NCI-H187 (cell line): Measurements from ENCODE around the gene CRTC1.
A peak's percentile ranks its signal among the peaks of the same experiment; 100 is the strongest.

Experiments used
- DNase-seq, 2 experiments: peaks; one replicate each; lab custom pipeline; 2025; lab: John Stamatoyannopoulos, UW

CRTC1 gene

GRCh38 chr19:18746401-18747325 is 63.2 kb downstream of the CRTC1 start:
- DNase-seq = no peak

GRCh38 chr19:18749362-18750231 is 66.1 kb downstream of the CRTC1 start:
- no peak for DNase-seq

DNA sequence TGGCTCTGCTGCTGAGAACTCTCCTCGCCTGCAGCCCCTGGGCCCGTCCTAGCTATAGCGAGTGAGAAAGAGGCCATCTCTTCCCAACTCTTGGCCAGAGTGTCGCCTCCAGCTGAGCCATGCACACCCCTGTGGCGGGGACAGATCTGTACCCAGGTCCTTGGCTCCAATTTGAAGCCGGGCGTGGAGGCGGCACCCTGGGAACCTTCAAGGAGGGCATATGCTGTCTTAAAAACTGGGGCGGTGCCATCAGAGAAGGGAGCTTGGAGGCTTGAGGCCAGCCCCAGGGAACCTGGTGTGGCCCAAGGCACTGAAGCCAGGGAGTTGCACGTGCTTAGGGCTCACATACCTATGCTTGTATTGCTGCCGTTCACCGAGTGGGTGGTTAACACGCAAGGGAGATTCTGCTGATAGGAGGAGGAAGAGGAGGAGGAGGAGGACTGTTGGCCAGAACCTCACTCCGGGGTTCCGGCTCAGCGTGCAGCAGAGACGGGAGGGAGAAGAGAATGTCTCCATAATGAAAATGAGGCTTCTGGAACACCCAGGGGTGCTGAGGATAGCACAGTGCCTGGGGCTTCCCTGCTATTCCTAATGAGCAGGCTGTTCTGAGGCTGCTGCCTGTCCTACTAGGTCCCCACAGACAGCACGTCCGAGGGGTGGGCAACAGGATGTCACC is 67.0 kb downstream of the CRTC1 start:
- DNase-seq = no peak

DNA sequence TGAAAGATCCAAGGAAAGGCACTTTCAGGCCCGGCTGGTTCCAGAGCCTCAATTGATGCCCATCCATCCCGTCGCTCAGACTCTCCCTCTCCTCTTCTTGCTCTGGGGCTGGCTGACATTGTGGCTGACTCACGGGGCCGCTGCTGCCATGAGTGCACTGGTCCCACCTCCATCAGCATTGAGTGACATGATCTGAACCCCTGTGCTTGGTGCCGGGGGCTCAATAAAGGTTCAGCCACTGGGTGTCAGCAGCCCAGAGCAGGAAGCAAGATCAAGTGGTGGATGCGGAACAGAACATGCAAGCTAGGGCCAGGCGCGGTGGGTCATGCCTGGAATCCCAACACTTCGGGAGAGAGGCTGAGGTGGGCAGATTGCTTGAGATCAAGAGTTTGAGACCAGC is 68.1 kb downstream of the CRTC1 start:
- no peak for DNase-seq

DNA sequence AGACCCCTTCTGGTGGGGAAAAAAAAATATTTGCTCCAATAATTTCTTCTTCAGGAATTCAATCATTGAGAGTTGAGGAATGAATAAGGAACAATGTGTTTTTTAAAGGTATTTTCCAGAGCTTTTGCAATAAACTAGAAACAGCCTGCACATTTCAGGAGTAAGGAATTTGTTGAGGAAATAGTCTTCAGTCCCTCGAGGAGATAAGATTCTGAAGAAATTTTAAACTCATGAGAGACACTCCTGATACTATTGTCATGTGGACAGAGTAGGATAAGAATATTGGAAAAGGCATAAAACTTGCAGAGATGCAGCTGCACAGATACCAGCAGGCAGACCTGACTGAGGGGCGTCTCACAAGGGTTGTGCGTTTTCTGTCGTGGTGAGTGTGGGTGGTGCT is 71.0 kb downstream of the CRTC1 start:
- no peak for DNase-seq

DNA sequence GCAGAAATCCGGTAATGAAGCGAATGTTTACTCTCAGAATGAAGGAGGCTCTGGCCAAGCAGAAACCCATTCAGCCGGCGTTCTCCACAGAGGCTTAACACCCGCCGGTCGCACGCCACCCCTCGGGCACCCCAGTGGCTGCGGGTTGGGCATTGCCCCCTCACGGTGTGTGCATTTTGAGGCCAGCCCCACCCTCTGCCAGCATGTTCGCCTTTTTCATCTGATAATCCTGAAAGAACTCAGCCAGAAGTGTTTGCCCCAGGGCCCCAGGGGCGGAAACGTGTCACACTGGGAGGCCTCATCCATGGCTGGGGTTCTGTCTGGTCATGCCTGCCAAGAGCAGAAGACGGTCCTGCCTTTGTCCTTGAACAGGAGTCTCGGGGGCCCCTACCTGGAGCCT is 73.4 kb downstream of the CRTC1 start:
- no peak for DNase-seq

- no peak for DNase-seq
Measured at GRCh38 chr19:18759304-18759994, 76.0 kb downstream of the CRTC1 start.

- DNase-seq = no peak
Measured at GRCh38 chr19:18759995-18760426, 76.5 kb downstream of the CRTC1 start.

DNA sequence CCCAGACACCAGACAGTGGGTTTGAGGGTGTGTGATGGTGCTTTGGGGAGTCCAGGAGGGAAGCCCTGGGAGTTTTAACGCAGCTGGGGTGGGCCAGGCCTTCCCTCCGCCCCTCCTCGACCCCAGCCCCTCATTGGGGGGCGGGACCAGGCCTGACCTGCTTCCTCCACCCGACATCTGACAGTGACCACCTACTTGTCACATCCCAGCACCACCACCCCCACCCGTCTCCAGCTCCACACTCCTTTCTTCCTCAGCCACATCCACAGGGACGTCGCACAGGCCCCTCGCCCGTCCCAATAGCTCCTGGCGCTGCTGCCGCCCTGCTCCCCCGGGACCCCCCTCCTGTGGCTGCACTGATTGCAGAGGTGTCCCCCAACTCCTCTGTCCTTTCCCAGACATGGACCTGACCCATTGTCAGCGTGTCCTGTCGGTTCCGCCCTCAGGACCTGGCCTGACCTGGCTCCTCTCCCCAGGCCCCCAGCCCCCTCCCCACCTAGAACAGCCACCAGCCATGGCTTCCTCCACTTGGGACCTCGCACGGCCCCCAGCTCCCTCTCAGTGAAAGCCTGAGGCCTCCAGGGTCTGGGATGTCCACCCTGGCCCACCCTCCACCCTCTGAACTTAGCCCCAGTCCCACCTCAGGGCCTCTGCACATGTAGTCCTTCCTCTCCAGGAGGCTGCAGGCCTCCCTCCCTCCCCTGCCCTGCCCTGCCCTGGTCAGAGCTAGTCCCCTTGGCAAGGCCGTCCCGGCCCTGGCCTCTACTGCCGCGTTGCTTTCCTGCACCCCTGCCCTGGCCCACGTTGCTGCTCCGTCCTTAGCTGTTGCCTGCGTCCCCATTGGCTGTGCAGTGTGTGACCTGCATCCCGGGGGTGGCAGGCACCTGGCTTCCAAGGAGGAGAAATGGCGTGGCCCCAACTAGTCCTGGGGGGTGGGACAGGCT is 77.2 kb downstream of the CRTC1 start:
- no peak for DNase-seq

DNA sequence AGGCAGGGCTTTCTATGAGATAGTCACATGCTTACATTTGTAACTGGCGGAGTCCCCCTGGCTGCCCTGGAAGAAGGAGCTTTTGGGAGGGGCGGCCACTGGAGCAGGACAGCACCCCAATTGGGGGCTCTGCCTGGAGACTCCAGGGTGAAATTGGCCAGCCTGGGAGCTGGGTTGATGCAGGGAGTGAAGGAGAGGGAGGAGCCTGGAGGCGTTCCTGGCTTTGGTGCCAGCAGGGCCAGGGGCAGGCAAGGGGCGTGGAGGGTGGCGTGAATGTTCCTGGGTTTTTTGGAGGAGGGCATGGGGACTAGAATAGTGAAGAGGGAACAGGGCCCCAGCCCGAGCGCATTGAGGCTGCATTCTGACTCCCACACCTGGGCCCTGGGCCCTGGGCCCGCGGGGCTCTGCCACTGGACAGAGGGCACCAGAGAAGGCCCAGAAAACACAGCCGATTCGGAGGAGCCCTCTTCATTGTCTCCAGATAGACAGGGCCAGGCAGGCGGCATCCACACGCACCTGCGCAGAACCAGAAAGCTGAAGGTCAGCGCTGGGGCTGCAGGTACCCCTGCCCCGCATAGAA is 78.1 kb downstream of the CRTC1 start:
- no peak for DNase-seq

DNA sequence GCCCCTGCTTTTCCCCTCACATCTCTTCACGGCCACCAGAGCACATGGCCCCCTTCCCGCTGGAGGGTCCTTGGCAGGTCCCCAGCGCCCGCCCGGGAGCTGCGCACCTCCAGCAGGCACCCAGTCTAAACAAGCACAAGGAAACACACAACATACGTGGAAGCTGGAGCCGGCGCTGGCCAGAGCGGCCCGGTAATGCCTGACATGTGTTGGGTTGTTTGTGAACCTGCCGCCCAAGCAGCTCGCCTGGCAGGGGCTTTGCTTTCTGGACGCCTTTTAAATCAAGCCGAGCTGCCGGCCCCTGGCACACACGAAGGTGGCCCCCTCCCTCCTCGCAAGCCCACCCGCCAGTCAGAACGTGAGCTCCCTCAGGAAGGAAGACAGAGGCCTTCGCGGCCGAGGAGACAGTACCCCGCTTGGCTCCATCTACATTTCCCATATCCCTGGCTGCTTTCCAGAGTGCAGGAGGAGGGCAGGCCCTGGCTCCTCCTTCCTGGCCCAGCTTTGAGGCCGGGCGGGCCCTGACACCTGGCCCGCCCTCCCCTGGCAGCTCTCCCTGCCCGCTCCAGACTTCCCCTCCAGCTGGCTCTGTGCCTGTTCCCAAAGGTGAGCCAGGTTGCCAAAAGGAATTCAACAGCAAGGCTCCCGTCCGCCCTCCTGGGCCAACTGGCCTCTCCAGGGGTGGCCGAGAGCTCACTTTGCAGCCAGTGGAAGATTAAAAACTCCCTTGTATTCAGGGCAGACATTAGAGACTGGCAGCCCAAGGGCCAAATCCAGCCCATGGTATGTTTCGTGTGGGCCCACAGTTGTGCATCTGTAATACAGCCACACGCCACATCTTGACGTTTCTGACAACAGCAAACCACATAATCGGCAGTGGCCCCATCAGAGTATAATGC is 78.9 kb downstream of the CRTC1 start:
- peak; percentile 5 to 23 for DNase-seq

GRCh38 chr19:18763674-18764590 is 80.5 kb downstream of the CRTC1 start:
- no peak for DNase-seq

DNA sequence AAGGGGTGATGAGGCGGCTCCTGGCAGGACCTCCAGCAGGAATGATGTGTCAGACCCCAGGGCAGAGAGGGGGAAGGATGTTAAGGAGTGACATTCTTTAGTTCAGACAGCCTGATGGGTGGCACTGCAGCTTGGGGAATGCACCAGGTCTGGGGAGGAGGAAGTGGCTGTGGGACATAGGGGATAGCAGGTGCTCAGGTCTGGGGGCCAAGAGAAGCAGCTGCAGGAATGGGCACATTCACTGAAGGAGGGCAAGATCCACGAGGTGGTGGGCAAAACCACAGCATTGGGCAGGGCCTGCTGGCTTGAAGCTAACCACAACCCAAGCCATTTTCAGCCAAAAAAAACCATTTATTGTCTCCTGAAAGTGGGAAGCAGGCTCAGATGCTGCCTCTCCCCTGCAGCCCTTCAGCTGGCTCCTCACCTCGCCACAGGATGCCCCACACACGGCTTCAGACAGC is 81.1 kb downstream of the CRTC1 start:
- no peak for DNase-seq

DNA sequence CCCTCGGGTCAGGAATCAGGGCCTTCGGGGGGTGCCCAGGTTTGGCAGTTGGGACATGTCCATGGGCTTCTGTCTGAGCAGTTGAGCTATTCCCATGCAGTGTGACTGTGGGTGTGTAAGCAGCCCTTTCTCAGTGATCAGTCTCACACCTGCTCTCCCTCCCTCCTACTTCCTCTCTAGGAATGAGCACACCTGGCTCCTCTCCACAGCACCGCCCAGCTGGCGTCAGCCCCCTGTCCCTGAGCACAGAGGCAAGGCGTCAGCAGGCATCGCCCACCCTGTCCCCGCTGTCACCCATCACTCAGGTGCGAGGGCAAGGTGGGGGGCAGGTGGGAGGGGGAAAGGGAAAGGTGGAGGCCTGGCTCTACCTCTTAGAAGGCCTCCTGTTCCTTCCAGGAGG is 81.7 kb downstream of the CRTC1 start:
- no peak for DNase-seq

DNA sequence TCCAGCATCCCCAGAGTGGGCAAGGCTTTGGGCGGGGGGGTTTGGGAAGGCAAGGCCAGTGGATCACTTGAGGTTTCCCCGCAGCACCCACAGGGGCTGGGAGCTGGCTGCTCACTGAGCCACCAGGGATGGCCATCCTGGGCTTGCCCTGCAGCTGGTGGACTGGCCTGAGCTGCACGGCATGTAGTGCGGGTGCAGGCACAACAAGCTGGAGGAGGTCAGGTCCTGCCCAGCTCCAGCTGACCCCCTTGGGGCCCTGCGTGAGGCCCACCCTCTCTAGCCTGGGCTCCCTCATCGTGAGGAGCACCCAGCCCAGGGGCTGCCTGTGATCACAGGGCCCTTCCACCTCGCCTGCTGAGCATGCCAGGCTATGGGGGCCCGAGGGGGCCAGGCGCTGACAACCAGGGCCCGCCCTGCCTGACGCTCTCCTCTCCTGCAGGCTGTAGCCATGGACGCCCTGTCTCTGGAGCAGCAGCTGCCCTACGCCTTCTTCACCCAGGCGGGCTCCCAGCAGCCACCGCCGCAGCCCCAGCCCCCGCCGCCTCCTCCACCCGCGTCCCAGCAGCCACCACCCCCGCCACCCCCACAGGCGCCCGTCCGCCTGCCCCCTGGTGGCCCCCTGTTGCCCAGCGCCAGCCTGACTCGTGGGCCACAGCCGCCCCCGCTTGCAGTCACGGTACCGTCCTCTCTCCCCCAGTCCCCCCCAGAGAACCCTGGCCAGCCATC is 84.7 kb downstream of the CRTC1 start:
- DNase-seq = no peak

DNA sequence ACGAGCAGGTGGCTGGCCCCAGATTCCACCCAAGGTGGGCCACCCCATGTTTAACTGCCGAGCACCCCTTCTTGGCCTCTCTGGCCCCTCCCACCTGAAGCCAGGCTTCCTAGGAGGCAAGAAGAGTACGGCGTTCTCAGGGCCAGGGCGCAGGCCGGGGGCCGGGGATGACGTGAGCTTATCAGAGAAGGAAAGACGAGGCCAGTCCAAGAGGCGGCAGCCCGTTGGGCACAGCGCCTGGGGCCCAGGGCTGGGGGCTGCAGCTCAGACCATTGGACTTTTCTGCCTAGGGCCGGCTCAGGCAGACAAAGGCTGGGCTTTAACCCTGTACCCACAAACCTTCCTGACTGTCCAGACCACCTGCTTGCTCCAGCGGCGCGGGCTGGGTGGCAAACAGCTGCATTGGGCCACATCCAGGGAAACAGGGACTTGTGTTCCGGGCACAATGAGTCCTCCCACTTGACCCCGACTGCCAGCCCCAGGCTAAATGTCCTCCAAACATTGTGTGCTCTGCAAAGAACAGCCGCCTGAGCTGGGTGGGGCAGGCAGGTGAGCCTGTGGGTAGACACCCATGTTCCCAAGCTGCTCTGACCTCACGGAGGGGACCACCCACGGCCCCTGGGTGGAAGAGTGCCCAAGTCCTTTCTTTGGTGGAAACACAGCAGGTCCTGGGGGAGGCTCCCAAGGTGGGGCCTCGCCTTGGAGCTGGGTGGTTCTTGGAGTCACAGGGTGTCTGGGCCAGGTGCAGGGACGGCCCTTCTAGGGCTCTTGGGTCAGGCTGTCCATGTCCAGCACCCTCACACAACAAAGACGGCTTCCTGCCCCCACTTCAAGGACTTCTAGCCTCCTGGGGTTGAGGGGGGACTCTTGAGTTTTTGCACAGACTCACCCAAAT is 85.8 kb downstream of the CRTC1 start:
- no peak for DNase-seq
